VCaP (cell line): ENCODE data around the gene BATF3.

Experiments used
- H3K27ac ChIP-seq: fragments of 450-650 bp; 2 replicates; pipeline ENCODE4 v1.5.1; 2017
- TF ChIP-seq, protein P1 (sequence below): fragments of 450-650 bp; conservative IDR thresholded peaks from 2 replicates; pipeline ENCODE4 v1.5.1; 2017; ENCODE audit warnings: mild to moderate bottlenecking, moderate library complexity

Gene BATF3, protein sequence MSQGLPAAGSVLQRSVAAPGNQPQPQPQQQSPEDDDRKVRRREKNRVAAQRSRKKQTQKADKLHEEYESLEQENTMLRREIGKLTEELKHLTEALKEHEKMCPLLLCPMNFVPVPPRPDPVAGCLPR

DNA sequence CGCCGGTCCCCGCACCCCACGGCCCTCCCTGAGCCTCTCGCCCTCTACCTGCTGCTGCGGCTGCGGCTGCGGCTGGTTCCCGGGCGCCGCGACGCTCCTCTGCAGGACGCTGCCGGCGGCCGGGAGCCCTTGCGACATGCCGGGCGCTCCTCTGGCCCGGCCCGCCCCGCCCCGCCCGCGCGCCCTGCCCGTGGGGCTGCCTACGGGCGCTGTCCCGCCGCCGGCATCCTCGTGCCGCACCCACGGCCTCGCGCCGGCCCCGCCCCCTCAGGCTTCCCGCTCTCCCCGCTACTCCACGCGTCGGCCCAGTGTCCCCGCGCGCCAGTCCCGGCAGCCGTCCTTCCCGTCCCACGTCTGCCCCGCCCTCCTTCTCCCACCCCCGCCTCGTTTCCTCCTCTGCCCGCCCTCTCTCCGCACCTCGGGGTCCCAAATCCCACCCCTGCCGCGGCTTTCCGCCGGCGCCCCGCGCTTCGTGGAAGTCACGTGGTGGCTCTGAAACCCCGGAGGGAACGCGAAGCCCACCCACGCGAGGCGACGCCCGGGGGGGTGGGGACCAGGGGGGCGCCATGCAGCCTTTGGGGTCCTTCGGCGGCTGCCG lies at the start of gene BATF3:
Gene BATF3 (minus strand): TSS at position 216 of the 598 bp plus-strand sequence. CDS start 78 bp downstream, at position 138.
- TF ChIP-seq, protein P1, sequence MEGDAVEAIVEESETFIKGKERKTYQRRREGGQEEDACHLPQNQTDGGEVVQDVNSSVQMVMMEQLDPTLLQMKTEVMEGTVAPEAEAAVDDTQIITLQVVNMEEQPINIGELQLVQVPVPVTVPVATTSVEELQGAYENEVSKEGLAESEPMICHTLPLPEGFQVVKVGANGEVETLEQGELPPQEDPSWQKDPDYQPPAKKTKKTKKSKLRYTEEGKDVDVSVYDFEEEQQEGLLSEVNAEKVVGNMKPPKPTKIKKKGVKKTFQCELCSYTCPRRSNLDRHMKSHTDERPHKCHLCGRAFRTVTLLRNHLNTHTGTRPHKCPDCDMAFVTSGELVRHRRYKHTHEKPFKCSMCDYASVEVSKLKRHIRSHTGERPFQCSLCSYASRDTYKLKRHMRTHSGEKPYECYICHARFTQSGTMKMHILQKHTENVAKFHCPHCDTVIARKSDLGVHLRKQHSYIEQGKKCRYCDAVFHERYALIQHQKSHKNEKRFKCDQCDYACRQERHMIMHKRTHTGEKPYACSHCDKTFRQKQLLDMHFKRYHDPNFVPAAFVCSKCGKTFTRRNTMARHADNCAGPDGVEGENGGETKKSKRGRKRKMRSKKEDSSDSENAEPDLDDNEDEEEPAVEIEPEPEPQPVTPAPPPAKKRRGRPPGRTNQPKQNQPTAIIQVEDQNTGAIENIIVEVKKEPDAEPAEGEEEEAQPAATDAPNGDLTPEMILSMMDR, result no peak; the same call in 1 of the 2 replicates
- H3K27ac ChIP-seq, result no peak within 1 kb of the TSS; the same call in 1 of the 2 replicates

GRCh38 chr1:212746546-212746945 lies 46.9 kb upstream of the BATF3 start:
- TF ChIP-seq, protein P1, result no peak
- no peak overlapping the region for H3K27ac ChIP-seq

- TF ChIP-seq, protein P1, result no peak
- no peak overlapping the region for H3K27ac ChIP-seq
These were observed 45.7 kb upstream of the BATF3 start for GRCh38 chr1:212745303-212745702.

GRCh38 chr1:212743901-212744475 lies 44.3 kb upstream of the BATF3 start:
- H3K27ac ChIP-seq, result no peak overlapping the region
- TF ChIP-seq, protein P1, result no peak

- H3K27ac ChIP-seq, result no peak overlapping the region
- TF ChIP-seq, protein P1, result no peak
These were observed 38.7 kb upstream of the BATF3 start for GRCh38 chr1:212738330-212738729.

- TF ChIP-seq, protein P1, result no peak
- H3K27ac ChIP-seq, result no peak overlapping the region
These were observed 37.9 kb upstream of the BATF3 start for GRCh38 chr1:212737559-212737958.

DNA sequence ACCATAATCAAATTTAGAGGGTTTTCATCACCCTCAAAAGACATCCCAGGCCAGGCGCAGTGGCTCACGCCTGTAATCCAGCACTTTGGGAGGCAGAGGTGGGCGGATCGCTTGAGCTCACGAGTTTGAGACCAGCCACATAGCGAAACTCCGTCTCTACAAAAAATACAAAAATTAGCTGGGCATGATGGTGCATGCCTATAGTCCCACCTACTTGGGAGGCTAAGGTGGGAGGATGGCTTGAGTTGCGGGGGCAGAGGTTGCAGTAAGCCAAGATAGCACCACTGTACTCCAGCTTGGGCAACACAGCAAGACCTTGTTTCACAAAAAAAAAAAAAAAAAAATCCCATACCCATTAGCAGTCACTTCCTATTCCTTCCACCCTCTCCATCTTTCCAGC lies 33.5 kb upstream of the BATF3 start:
- H3K27ac ChIP-seq, result no peak overlapping the region
- TF ChIP-seq, protein P1, result no peak
